Right atrium auricular region (tissue), 2 donors: Measurements from ENCODE around the gene EXOC6B. TPM values are rescaled to one million over a fixed set of nuclear protein-coding genes. Genes with fewer than 3 reads are reported as not detected.

Experiments
- DNase-seq: peaks from one replicate; pipeline ENCODE4 v3.0.0-alpha.2; 2019; ENCODE audit warnings: low spot score
- H3K27ac ChIP-seq, 2 donors: fragments of 200-600 bp; sonication (generic); 1 replicate in 1 of 2; 2 replicates in 1 of 2; pipeline ENCODE4 v1.5.1; 2016 to 2019
- H3K27me3 ChIP-seq, 2 donors: fragments of 200-600 bp; sonication (generic); one replicate each; pipeline versions ENCODE4 v1.5.1 to v1.6.0; 2017 to 2019
- H3K36me3 ChIP-seq: fragments of 200-600 bp; sonication (generic); one replicate; pipeline ENCODE4 v1.5.1; 2016
- H3K4me1 ChIP-seq, 2 donors: fragments of 200-600 bp; sonication (generic); one replicate each; pipeline versions ENCODE4 v1.5.1 to v1.6.0; 2017 to 2019
- H3K4me3 ChIP-seq, 2 donors: fragments of 200-600 bp; sonication (generic); 1 replicate in 1 of 2; 2 replicates in 1 of 2; pipeline ENCODE4 v1.5.1; 2017 to 2019; ENCODE audit warnings: mild to moderate bottlenecking in 1 of 2, moderate library complexity in 1 of 2
- H3K9me3 ChIP-seq, 2 donors: fragments of 200-600 bp; sonication (generic); one replicate each; pipeline ENCODE4 v1.5.1; 2019
- CTCF ChIP-seq, 2 donors: fragments of 200-600 bp; sonication (generic); IDR thresholded peaks; one replicate each; pipeline ENCODE4 v1.5.1; 2019; ENCODE audit warnings: antibody characterized with exemption in 2 of 2
- total RNA-seq, 2 donors: library from RNA; depleted of rRNA; stranded (reverse); fragments of >200 nt; gene quantifications; one replicate each; pipeline ENCODE4 v1.1.0, GENCODE V29; 2016

The EXOC6B gene
- total RNA-seq, 2 donors from 2014 or later: 80.5 to 111 TPM

DNA sequence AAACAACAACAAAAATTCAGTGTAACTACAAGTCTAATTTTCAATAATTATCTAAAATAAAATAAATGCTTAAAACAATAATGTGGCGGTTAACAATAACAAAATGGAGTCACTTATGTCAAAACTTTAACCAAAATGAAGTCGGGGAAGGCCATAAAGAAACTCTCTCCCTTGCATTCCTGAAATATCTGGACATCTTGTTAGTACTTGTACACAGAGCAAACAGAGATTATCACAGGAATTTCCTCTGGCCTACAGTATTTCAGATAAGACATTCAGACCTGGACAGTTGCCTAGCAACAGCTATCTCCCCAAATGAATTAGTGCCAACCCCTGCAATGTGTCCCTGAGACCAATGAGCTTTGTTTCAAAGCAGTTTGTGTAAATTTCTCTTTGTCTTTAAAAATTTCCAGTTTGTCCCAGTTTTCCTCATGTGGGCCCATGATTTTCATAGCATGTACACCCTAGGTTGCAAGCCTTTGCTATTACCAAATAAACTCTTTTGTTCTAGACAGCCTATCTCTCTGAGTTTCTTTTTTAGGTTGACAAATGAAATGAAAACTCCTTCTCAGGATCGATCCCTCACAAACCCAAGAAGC, 68.6 kb downstream of the EXOC6B start:
- peaks cover 0 to 43% of the 10 kb centered on the region in 2 donors for H3K4me1 ChIP-seq
- no peaks in the 10 kb centered on the region for H3K27me3 ChIP-seq
- no peaks in the 10 kb centered on the region for H3K36me3 ChIP-seq
- no peak for TF ChIP-seq CTCF (IDR thresholded peaks at IDR 0.05)
- H3K9me3 ChIP-seq: peaks cover 5 to 11% of the 10 kb centered on the region in 2 donors
- no peak overlapping the region for H3K4me3 ChIP-seq
- no peak for DNase-seq
- peak overlapping the region in 1 of 2 donors; percentile 77 for H3K27ac ChIP-seq

GRCh38 chr2:72755647-72756423, 70.0 kb downstream of the EXOC6B start:
- TF ChIP-seq CTCF (IDR thresholded peaks at IDR 0.05): no peak
- Histone ChIP-seq H3K27ac (peak overlapping the region in 1 of 2 donors; percentile 77), H3K36me3 (no peaks in the 10 kb centered on the region), H3K27me3 (no peaks in the 10 kb centered on the region), H3K4me1 (peaks cover 0 to 43% of the 10 kb centered on the region in 2 donors), H3K9me3 (no peaks in the 10 kb centered on the region), H3K4me3 (no peak overlapping the region)
- DNase-seq: no peak

DNA sequence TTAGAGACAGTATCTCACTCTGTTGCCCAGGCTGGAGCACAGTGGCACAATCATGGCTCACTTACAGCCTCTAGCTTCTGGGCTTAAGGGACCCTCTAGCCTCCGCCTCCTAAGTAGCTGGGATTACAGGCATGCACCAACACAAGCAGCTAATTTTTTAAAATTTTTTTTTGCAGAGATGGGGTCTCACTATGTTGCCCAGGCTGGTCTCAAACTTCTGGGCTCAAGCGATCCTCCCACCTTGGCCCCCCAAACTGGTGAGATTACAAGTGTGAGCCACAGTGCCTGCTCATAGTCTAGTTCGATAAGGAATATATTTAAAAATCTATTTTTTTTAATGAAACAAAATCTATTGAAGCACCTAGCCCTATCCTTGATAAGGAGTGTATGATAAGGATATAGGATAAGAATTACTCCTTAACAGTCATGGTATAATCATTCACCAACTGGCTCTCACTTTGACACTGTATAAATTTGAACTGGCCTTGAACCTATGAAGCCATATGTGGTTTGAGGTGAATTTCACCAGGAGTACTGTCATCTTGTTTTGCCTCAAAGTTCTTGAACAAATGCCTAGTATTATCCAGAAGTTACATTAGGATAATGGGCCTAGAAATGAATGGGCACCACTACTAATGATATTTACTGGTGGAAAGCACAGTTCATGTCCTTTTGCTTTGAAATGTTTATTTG, 71.1 kb downstream of the EXOC6B start:
- no peaks in the 10 kb centered on the region for H3K36me3 ChIP-seq
- no peaks in the 10 kb centered on the region for H3K27me3 ChIP-seq
- H3K9me3 ChIP-seq: no peaks in the 10 kb centered on the region
- TF ChIP-seq CTCF (IDR thresholded peaks at IDR 0.05): no peak
- H3K4me3 ChIP-seq: no peak overlapping the region
- peaks cover 0 to 47% of the 10 kb centered on the region in 2 donors for H3K4me1 ChIP-seq
- no peak for DNase-seq
- H3K27ac ChIP-seq: peak overlapping the region in 1 of 2 donors; percentile 77

GRCh38 chr2:72750977-72751639, 74.7 kb downstream of the EXOC6B start:
- no peaks in the 10 kb centered on the region for H3K36me3 ChIP-seq
- H3K27me3 ChIP-seq: no peaks in the 10 kb centered on the region
- peaks cover 0 to 28% of the 10 kb centered on the region in 2 donors for H3K4me1 ChIP-seq
- H3K4me3 ChIP-seq: no peak overlapping the region
- H3K9me3 ChIP-seq: no peaks in the 10 kb centered on the region
- DNase-seq: no peak
- no peak for TF ChIP-seq CTCF (IDR thresholded peaks at IDR 0.05)
- H3K27ac ChIP-seq: no peak overlapping the region

GRCh38 chr2:72750466-72750865, 75.4 kb downstream of the EXOC6B start:
- Histone ChIP-seq H3K4me1 (peaks cover 0 to 25% of the 10 kb centered on the region in 2 donors), H3K36me3 (no peaks in the 10 kb centered on the region), H3K27me3 (no peaks in the 10 kb centered on the region), H3K9me3 (no peaks in the 10 kb centered on the region), H3K27ac (no peak overlapping the region), H3K4me3 (no peak overlapping the region)
- DNase-seq: no peak
- no peak for TF ChIP-seq CTCF (IDR thresholded peaks at IDR 0.05)
